Measurements from ENCODE around the gene SEMA5A. TPM values are rescaled to one million over a fixed set of nuclear protein-coding genes. Genes with fewer than 3 reads are reported as not detected.

The SEMA5A gene
- total RNA-seq, 4 donors from 2014 or later: 15.0 to 81.0 (median 52.9) TPM

GRCh38 chr5:9429691-9430215 is 116.1 kb downstream of the SEMA5A start:
- H3K27me3 ChIP-seq: no peaks in the 10 kb centered on the region
- WGBS, 2 donors (ENCODE audit: low coverage in 1 of 2): 83 to 86% methylated on average over 4 to 8 of the region's 8 CpGs
- H3K9me3 ChIP-seq: no peaks in the 10 kb centered on the region
- no peak overlapping the region for H3K4me3 ChIP-seq
- H3K27ac ChIP-seq: no peak overlapping the region
- in situ Hi-C loops (cut with MboI; ENCODE audit: low pct_ligation_motif_present in 1 of 4, low pct_unique_long_range_greater_than_20kb in 1 of 4, low sequenced_read_pairs in 3 of 4) (no loop called here), intact Hi-C loops (cut with DNase I; ENCODE audit: low total_unique reads) (no loop called here)
- TF ChIP-seq EP300 (IDR thresholded peaks at IDR 0.05; ENCODE audit: low read depth): no peak
- TF ChIP-seq POLR2AphosphoS5 (IDR thresholded peaks at IDR 0.05): no peak
- no peak for TF ChIP-seq CTCF (IDR thresholded peaks at IDR 0.05)
- TF ChIP-seq POLR2A (IDR thresholded peaks at IDR 0.05): no peak
- no peak for DNase-seq
- no peaks in the 10 kb centered on the region for H3K36me3 ChIP-seq
- H3K4me1 ChIP-seq: peaks cover 0 to 6% (median 0%) of the 10 kb centered on the region in 4 donors

GRCh38 chr5:9428272-9428671 is 117.6 kb downstream of the SEMA5A start:
- in situ Hi-C loops (cut with MboI; ENCODE audit: low pct_ligation_motif_present in 1 of 4, low pct_unique_long_range_greater_than_20kb in 1 of 4, low sequenced_read_pairs in 3 of 4): no loop called here
- peaks cover 0 to 6% (median 0%) of the 10 kb centered on the region in 4 donors for H3K4me1 ChIP-seq
- no peaks in the 10 kb centered on the region for H3K27me3 ChIP-seq
- TF ChIP-seq EP300 (IDR thresholded peaks at IDR 0.05; ENCODE audit: low read depth): no peak
- TF ChIP-seq CTCF (IDR thresholded peaks at IDR 0.05): no peak
- TF ChIP-seq POLR2A (IDR thresholded peaks at IDR 0.05): no peak
- no peak for TF ChIP-seq POLR2AphosphoS5 (IDR thresholded peaks at IDR 0.05)
- H3K27ac ChIP-seq: no peak overlapping the region
- no peak overlapping the region for H3K4me3 ChIP-seq
- no peaks in the 10 kb centered on the region for H3K9me3 ChIP-seq
- no peaks in the 10 kb centered on the region for H3K36me3 ChIP-seq
- no peak for DNase-seq
- WGBS, 2 donors (ENCODE audit: low coverage in 1 of 2): 83 to 85% methylated on average over 4 of the region's 4 CpGs
- intact Hi-C loops (cut with DNase I; ENCODE audit: low total_unique reads): no loop called here

GRCh38 chr5:9425710-9426109 is 120.2 kb downstream of the SEMA5A start:
- Histone ChIP-seq H3K27me3 (no peaks in the 10 kb centered on the region), H3K4me1 (no peaks in the 10 kb centered on the region), H3K36me3 (no peaks in the 10 kb centered on the region), H3K4me3 (no peak overlapping the region), H3K9me3 (no peaks in the 10 kb centered on the region), H3K27ac (no peak overlapping the region)
- intact Hi-C loops (cut with DNase I; ENCODE audit: low total_unique reads): no loop called here
- no peak for DNase-seq
- TF ChIP-seq POLR2AphosphoS5 (IDR thresholded peaks at IDR 0.05): no peak
- in situ Hi-C loops (cut with MboI; ENCODE audit: low pct_ligation_motif_present in 1 of 4, low pct_unique_long_range_greater_than_20kb in 1 of 4, low sequenced_read_pairs in 3 of 4): no loop called here

- H3K4me3 ChIP-seq: no peak overlapping the region
- DNase-seq: no peak
- WGBS, 2 donors (ENCODE audit: low coverage in 1 of 2): 67 to 80% methylated on average over 1 of the region's 1 CpG
- no peaks in the 10 kb centered on the region for H3K36me3 ChIP-seq
- no peak overlapping the region for H3K27ac ChIP-seq
- in situ Hi-C loops (cut with MboI; ENCODE audit: low pct_ligation_motif_present in 1 of 4, low pct_unique_long_range_greater_than_20kb in 1 of 4, low sequenced_read_pairs in 3 of 4) (no loop called here), intact Hi-C loops (cut with DNase I; ENCODE audit: low total_unique reads) (no loop called here)
- H3K4me1 ChIP-seq: no peaks in the 10 kb centered on the region
- no peaks in the 10 kb centered on the region for H3K27me3 ChIP-seq
- TF ChIP-seq CTCF (IDR thresholded peaks at IDR 0.05): no peak
- TF ChIP-seq EP300 (IDR thresholded peaks at IDR 0.05; ENCODE audit: low read depth): no peak
- no peak for TF ChIP-seq POLR2A (IDR thresholded peaks at IDR 0.05)
- no peak for TF ChIP-seq POLR2AphosphoS5 (IDR thresholded peaks at IDR 0.05)
- peaks cover 0 to 4% of the 10 kb centered on the region in 2 donors for H3K9me3 ChIP-seq
Measured at GRCh38 chr5:9423571-9423970, 122.3 kb downstream of the SEMA5A start.

- WGBS, 2 donors (ENCODE audit: low coverage in 1 of 2): 18 to 22% methylated on average over 2 of the region's 2 CpGs
- intact Hi-C loops (cut with DNase I; ENCODE audit: low total_unique reads): no loop called here
Measured at GRCh38 chr5:9421884-9422283, 124.0 kb downstream of the SEMA5A start.

More at GRCh38 chr5:9421884-9422283, 124.0 kb downstream of the SEMA5A start:
- H3K4me1 ChIP-seq: no peaks in the 10 kb centered on the region
- peaks cover 0 to 4% of the 10 kb centered on the region in 2 donors for H3K9me3 ChIP-seq
- no peak for TF ChIP-seq CTCF (IDR thresholded peaks at IDR 0.05)
- TF ChIP-seq POLR2A (IDR thresholded peaks at IDR 0.05): no peak
- no peak for TF ChIP-seq EP300 (IDR thresholded peaks at IDR 0.05; ENCODE audit: low read depth)
- no peak for TF ChIP-seq POLR2AphosphoS5 (IDR thresholded peaks at IDR 0.05)
- no peak overlapping the region for H3K27ac ChIP-seq
- in situ Hi-C loops (cut with MboI; ENCODE audit: low pct_ligation_motif_present in 1 of 4, low pct_unique_long_range_greater_than_20kb in 1 of 4, low sequenced_read_pairs in 3 of 4): no loop called here
- no peaks in the 10 kb centered on the region for H3K36me3 ChIP-seq
- DNase-seq: no peak
- H3K27me3 ChIP-seq: no peaks in the 10 kb centered on the region
- H3K4me3 ChIP-seq: no peak overlapping the region
